HG02852 (cell line): ENCODE data around the gene KCNF1.

Source experiments
- ATAC-seq: cut with Tn5 transposase; IDR thresholded peaks from one replicate; pipeline ENCODE4 v1.9.1; 2021; ENCODE audit warnings: mild to moderate bottlenecking, moderate library complexity; ENCODE audit not compliant: unreplicated experiment

Gene KCNF1

GRCh38 chr2:10879624-10880585 is 31.8 kb upstream of the KCNF1 start:
- ATAC-seq = peak; percentile 13

- ATAC-seq = peak; percentile 65
These were observed 31.0 kb upstream of the KCNF1 start for GRCh38 chr2:10880586-10881321.

- ATAC-seq = no peak
These were observed 29.2 kb upstream of the KCNF1 start for GRCh38 chr2:10882568-10882967.

- ATAC-seq = no peak
These were observed 28.7 kb upstream of the KCNF1 start for GRCh38 chr2:10883066-10883465.

GRCh38 chr2:10883801-10884478 is 27.8 kb upstream of the KCNF1 start:
- no peak for ATAC-seq

GRCh38 chr2:10884574-10884975 is 27.2 kb upstream of the KCNF1 start:
- peak; percentile 52 for ATAC-seq

- ATAC-seq = no peak
These were observed 26.5 kb upstream of the KCNF1 start for GRCh38 chr2:10885094-10885860.

- ATAC-seq = no peak
These were observed 24.3 kb upstream of the KCNF1 start for GRCh38 chr2:10887476-10887875.

- ATAC-seq = no peak
These were observed 22.0 kb upstream of the KCNF1 start for GRCh38 chr2:10889651-10890215.

- no peak for ATAC-seq
These were observed 20.9 kb upstream of the KCNF1 start for GRCh38 chr2:10890706-10891270.

GRCh38 chr2:10891390-10891789 is 20.3 kb upstream of the KCNF1 start:
- no peak for ATAC-seq

GRCh38 chr2:10891848-10892247 is 19.9 kb upstream of the KCNF1 start:
- no peak for ATAC-seq

- no peak for ATAC-seq
These were observed 19.4 kb upstream of the KCNF1 start for GRCh38 chr2:10892316-10892715.

GRCh38 chr2:10892796-10893350 is 18.9 kb upstream of the KCNF1 start:
- ATAC-seq = no peak

GRCh38 chr2:10894264-10894935 is 17.3 kb upstream of the KCNF1 start:
- no peak for ATAC-seq

- no peak for ATAC-seq
These were observed 16.5 kb upstream of the KCNF1 start for GRCh38 chr2:10895231-10895630.

- ATAC-seq = no peak
These were observed 13.8 kb upstream of the KCNF1 start for GRCh38 chr2:10897956-10898355.

GRCh38 chr2:10900216-10901109 is 11.3 kb upstream of the KCNF1 start:
- ATAC-seq = no peak
